IMR-90 (cell line): Measurements from ENCODE around the gene ROCK1. TPM values are rescaled to one million over a fixed set of nuclear protein-coding genes. Genes with fewer than 3 reads are reported as not detected.

Source experiments
- ATAC-seq: fragments of 200-7000 bp; cut with Tn5 transposase; 2 replicates; pipeline ENCODE4 v1.9.1; 2020; ENCODE audit warnings: low read depth, mild to moderate bottlenecking, moderate library complexity
- BruUV-seq: library from RNA; stranded (reverse); fragments of 400-500 nt; replicated peaks from 2 replicates; lab custom pipeline; 2021; lab: Mats Ljungman, UMichigan
- CTCF ChIA-PET: fragments of 300-600 bp; formaldehyde crosslinking; extraction: SDS; loops from one replicate; lab custom pipeline; 2021; ENCODE audit warnings: antibody characterized with exemption; lab: Yijun Ruan, JAX
- POLR2A ChIA-PET: fragments of 300-600 bp; sonication (Branson Sonifier 250); formaldehyde crosslinking; loops from one replicate; lab custom pipeline; 2022; ENCODE audit warnings: antibody characterized with exemption; ENCODE audit not compliant: unreplicated experiment; lab: Charles Lee
- DNase-seq: peaks from one replicate; pipeline ENCODE4 v3.0.0; 2013
- H2AFZ ChIP-seq: replicated peaks from 2 replicates; pipeline ENCODE3; 2013; ENCODE audit warnings: low read length, mild to moderate bottlenecking; ENCODE audit not compliant: poor library complexity
- H2AK5ac ChIP-seq: 2 replicates; pipeline ENCODE4 v1.6.1; 2013; ENCODE audit warnings: low read depth, low read length, inconsistent platforms
- H2AK9ac ChIP-seq: replicated peaks from 2 replicates; pipeline ENCODE3; 2013; ENCODE audit warnings: mild to moderate bottlenecking, low read depth, low read length, moderate library complexity; ENCODE audit not compliant: poor library complexity
- H2BK120ac ChIP-seq: 2 replicates; pipeline ENCODE4 v1.6.1; 2013; ENCODE audit warnings: low read depth, low read length, inconsistent platforms
- H2BK15ac ChIP-seq: 3 replicates; pipeline ENCODE4 v1.6.1; 2013; ENCODE audit warnings: low read depth, low read length, inconsistent platforms
- H2BK20ac ChIP-seq: 2 replicates; pipeline ENCODE4 v1.6.1; 2013; ENCODE audit warnings: low read depth, mild to moderate bottlenecking, inconsistent platforms, low read length, moderate library complexity
- H2BK5ac ChIP-seq: 2 replicates; pipeline ENCODE4 v1.6.1; 2013; ENCODE audit warnings: mild to moderate bottlenecking, low read depth, low read length, inconsistent platforms; ENCODE audit not compliant: poor library complexity, severe bottlenecking
- H3K14ac ChIP-seq: replicated peaks from 2 replicates; pipeline ENCODE4 v1.6.1; 2013; ENCODE audit warnings: low read depth, low read length, inconsistent platforms
- H3K18ac ChIP-seq: 2 replicates; pipeline ENCODE4 v1.6.1; 2013; ENCODE audit warnings: low read depth, low read length, control low read depth
- H3K23ac ChIP-seq: 2 replicates; pipeline ENCODE4 v1.6.1; 2013; ENCODE audit warnings: low read depth, low read length, inconsistent platforms
- H3K27ac ChIP-seq: 2 replicates; pipeline ENCODE4 v1.5.1; 2013; ENCODE audit warnings: mild to moderate bottlenecking, control low read depth, low read length; ENCODE audit not compliant: insufficient read depth
- H3K27me3 ChIP-seq: 2 replicates; pipeline ENCODE4 v1.6.1; 2013; ENCODE audit warnings: low read length; ENCODE audit not compliant: control insufficient read depth, insufficient read depth
- H3K36me3 ChIP-seq: 2 replicates; pipeline ENCODE4 v1.6.1; 2013; ENCODE audit warnings: low read length, mixed read lengths; ENCODE audit not compliant: control insufficient read depth, insufficient read depth
- H3K4ac ChIP-seq: 2 replicates; pipeline ENCODE4 v1.6.1; 2013; ENCODE audit warnings: low read depth, low read length, inconsistent platforms
- H3K4me1 ChIP-seq: 2 replicates; pipeline ENCODE4 v1.6.1; 2013; ENCODE audit warnings: low read length, mixed read lengths; ENCODE audit not compliant: control insufficient read depth, insufficient read depth
- H3K4me2 ChIP-seq: 2 replicates; pipeline ENCODE4 v1.6.1; 2013; ENCODE audit warnings: low read depth, mild to moderate bottlenecking, control low read depth, low read length, moderate library complexity
- H3K4me3 ChIP-seq: 2 replicates; pipeline ENCODE4 v1.5.1; 2013; ENCODE audit warnings: low read depth, mild to moderate bottlenecking, control low read depth, low read length, moderate library complexity; ENCODE audit not compliant: insufficient read depth
- H3K56ac ChIP-seq: 2 replicates; pipeline ENCODE4 v1.6.1; 2013; ENCODE audit warnings: low read length, inconsistent platforms; ENCODE audit not compliant: insufficient read depth; ENCODE audit errors: extremely low read depth
- H3K79me1 ChIP-seq, 2 experiments: 2 replicates each; pipeline ENCODE4 v1.6.1; 2013; ENCODE audit warnings: low read length in 2 of 2, inconsistent platforms in 1 of 2, low read depth in 1 of 2
- H3K9ac ChIP-seq: 2 replicates; pipeline ENCODE4 v1.6.1; 2013; ENCODE audit warnings: low read depth, low read length, control low read depth
- H3K9me1 ChIP-seq: 2 replicates; pipeline ENCODE4 v1.6.1; 2013; ENCODE audit warnings: low read length, inconsistent platforms; ENCODE audit not compliant: insufficient read depth
- H3K9me3 ChIP-seq: 2 replicates; pipeline ENCODE4 v1.6.1; 2013; ENCODE audit warnings: low read length; ENCODE audit not compliant: control insufficient read depth, insufficient read depth
- H4K20me1 ChIP-seq: 2 replicates; pipeline ENCODE4 v1.6.1; 2013; ENCODE audit warnings: low read length, inconsistent platforms; ENCODE audit not compliant: insufficient read depth
- H4K5ac ChIP-seq: 2 replicates; pipeline ENCODE4 v1.6.1; 2013; ENCODE audit warnings: mild to moderate bottlenecking, low read depth, low read length, control low read depth
- H4K8ac ChIP-seq, 2 experiments: 2 replicates each; pipeline ENCODE4 v1.6.1; 2013; ENCODE audit warnings: low read depth in 2 of 2, low read length in 2 of 2, control low read depth in 1 of 2, inconsistent platforms in 1 of 2
- H4K91ac ChIP-seq: 2 replicates; pipeline ENCODE4 v1.6.1; 2013; ENCODE audit warnings: low read depth, low read length, inconsistent platforms; ENCODE audit not compliant: insufficient read depth
- CEBPB ChIP-seq: IDR thresholded peaks from 2 replicates; pipeline ENCODE4 v1.6.1; 2012; ENCODE audit warnings: low read depth, low read length, improper control_type of control experiment
- FOS ChIP-seq: fragments of 150-350 bp; IDR thresholded peaks from 2 replicates; pipeline ENCODE4 v1.6.1; 2016; ENCODE audit warnings: low read depth, low read length
- dilution Hi-C: fragments of 300-500 bp; cut with HindIII; formaldehyde crosslinking; loops from one replicate; pipeline ENCODE4 v1.14.3; 2018; ENCODE audit warnings: low sequenced_read_pairs; ENCODE audit not compliant: unreplicated experiment
- in situ Hi-C: fragments of 300-500 bp; cut with MboI; formaldehyde crosslinking; loops from 3 replicates; pipeline ENCODE4 v1.14.3; 2019; ENCODE audit warnings: low sequenced_read_pairs, inconsistent platforms, mixed read lengths
- intact Hi-C: fragments of 100-400 bp; cut with micrococcal nuclease; formaldehyde crosslinking; loops from 2 replicates; pipeline ENCODE4 v1.10.0; 2022
- polyA plus RNA-seq, 3 experiments: library from polyadenylated mRNA; depleted of rRNA; stranded (reverse); fragments of >200 nt; gene quantifications; 2 replicates each; pipeline ENCODE4 v1.2.3, GENCODE V29; 2012; ENCODE audit warnings: low replicate concordance in 1 of 3
- total RNA-seq: library from RNA; depleted of rRNA; stranded (reverse); fragments of >200 nt; gene quantifications from 2 replicates; pipeline ENCODE4 v1.2.3, GENCODE V29; 2012

Gene ROCK1
- total and polyA plus RNA-seq, 2 of the 4 experiments (the other 2 are of a cell fraction), result 9.9 to 17.0 TPM

- intact Hi-C loops (loop anchor here (2.0 to 10.0 kb wide), 4 partner anchors 14 to 369 kb away; no protein-coding TSS in a partner anchor), dilution Hi-C loops (no loop called here), in situ Hi-C loops (no loop called here)
- Histone ChIP-seq H3K27me3 (no peaks in the 10 kb centered on the region), H3K36me3 (no peaks in the 10 kb centered on the region), H3K9ac (no peak overlapping the region), H3K9me3 (no peaks in the 10 kb centered on the region), H2BK15ac (no peak overlapping the region), H2BK5ac (no peak overlapping the region), H3K27ac (no peak overlapping the region), H3K14ac (no peak overlapping the region), H4K91ac (no peak overlapping the region), H2BK20ac (no peak overlapping the region), H2AFZ (no peak overlapping the region), H3K9me1 (peaks cover 12% of the 10 kb centered on the region), H2AK9ac (no peak overlapping the region), H4K20me1 (peaks cover 69% of the 10 kb centered on the region), H2AK5ac (no peak overlapping the region), H4K5ac (no peak overlapping the region), H3K18ac (no peak overlapping the region), H3K56ac (no peak overlapping the region), H3K4ac (no peak overlapping the region), H3K4me3 (no peak overlapping the region), H3K79me1 (peaks cover 17 to 61% of the 10 kb centered on the region in 2 experiments), H2BK120ac (no peak overlapping the region), H3K4me2 (no peak overlapping the region), H4K8ac (no peak overlapping the region), H3K23ac (no peak overlapping the region), H3K4me1 (no peaks in the 10 kb centered on the region)
- ATAC-seq, result no peak
- TF ChIP-seq FOS, result no peak
- no peak for TF ChIP-seq CEBPB
- no peak for DNase-seq
- ChIA-PET POLR2A (no interaction called here), CTCF (no interaction called here)
- BruUV-seq, result no TSS peak
Observed at GRCh38 chr18:21073180-21073579, 38.4 kb downstream of the ROCK1 start.
